ENCODE data around the gene AOPEP.

- no peak for TF ChIP-seq CTCF (IDR thresholded peaks at IDR 0.05; ENCODE audit: poor library complexity, severe bottlenecking)
- no peak for TF ChIP-seq TAF1 (IDR thresholded peaks at IDR 0.05; ENCODE audit: low read depth)
- no peak for TF ChIP-seq REST (IDR thresholded peaks at IDR 0.05; ENCODE audit: borderline replicate concordance)
- no peak for TF ChIP-seq MXI1 (conservative IDR thresholded peaks at IDR 0.05; ENCODE audit: poor library complexity, severe bottlenecking)
These were observed 406.8 kb downstream of the AOPEP start for GRCh38 chr9:95133325-95133705.
